Measurements from ENCODE around the gene FAIM. TPM values are rescaled to one million over a fixed set of nuclear protein-coding genes. Genes with fewer than 3 reads are reported as not detected.
"Not testable (repeated sequence)": the region's sequence is repeated elsewhere in the genome, so short reads cannot be mapped to it uniquely, and the experiment has no call there.

Gene FAIM
- total RNA-seq, 2 experiments from 2014 or later, result 2.0 TPM; not detected in 1

- Histone ChIP-seq H3K4me2 (ENCODE audit: low read length) (no peak overlapping the region), H3K4me1 (ENCODE audit: insufficient read depth, low read length, poor library complexity, severe bottlenecking) (no peaks in the 10 kb centered on the region), H3K79me2 (ENCODE audit: insufficient read depth, low read depth, low read length) (no peaks in the 10 kb centered on the region), H3K9me3 (ENCODE audit: low read length) (no peaks in the 10 kb centered on the region), H3K9me2 (ENCODE audit: insufficient read depth, low read length) (no peaks in the 10 kb centered on the region), H2AFZ (ENCODE audit: low read length) (no peak overlapping the region), H3K36me3 (ENCODE audit: insufficient read depth, low read length) (peaks cover 21% of the 10 kb centered on the region), H4K20me1 (ENCODE audit: insufficient read depth, low read length) (no peaks in the 10 kb centered on the region), H3K4me3 (ENCODE audit: low read depth, low read length, poor library complexity, severe bottlenecking) (no peak overlapping the region), H3K27ac (ENCODE audit: low read depth, low read length, poor library complexity, severe bottlenecking) (no peak overlapping the region)
- TF ChIP-seq EZH2phosphoT487 (IDR thresholded peaks at IDR 0.05; ENCODE audit: borderline replicate concordance, low read depth, low read length) (no peak), CTCF (conservative IDR thresholded peaks at IDR 0.05; ENCODE audit: low read length) (no peak)
- intact Hi-C loops (cut with micrococcal nuclease; ENCODE audit: unreplicated experiment), result no loop called here
- no TSS peak for BruUV-seq (replicated peaks)
- ChIA-PET CTCF (ENCODE audit: unreplicated experiment) (no interaction called here), POLR2A (no interaction called here)
- DNase-seq (ENCODE audit: low spot score), result no peak
These were observed 39.5 kb upstream of the FAIM start for GRCh38 chr3:138569090-138569489.

GRCh38 chr3:138569624-138570023 is 38.9 kb upstream of the FAIM start:
- H3K36me3 ChIP-seq (ENCODE audit: insufficient read depth, low read length), result peaks cover 22% of the 10 kb centered on the region
- H3K9me3 ChIP-seq (ENCODE audit: low read length); H2AFZ ChIP-seq (ENCODE audit: low read length); H3K9me2 ChIP-seq (ENCODE audit: insufficient read depth, low read length); H3K4me2 ChIP-seq (ENCODE audit: low read length); CTCF ChIA-PET (ENCODE audit: unreplicated experiment); intact Hi-C loops (cut with micrococcal nuclease; ENCODE audit: unreplicated experiment); H3K4me3 ChIP-seq (ENCODE audit: low read depth, low read length, poor library complexity, severe bottlenecking); DNase-seq (ENCODE audit: low spot score); H4K20me1 ChIP-seq (ENCODE audit: insufficient read depth, low read length); H3K27ac ChIP-seq (ENCODE audit: low read depth, low read length, poor library complexity, severe bottlenecking); H3K4me1 ChIP-seq (ENCODE audit: insufficient read depth, low read length, poor library complexity, severe bottlenecking); H3K79me2 ChIP-seq (ENCODE audit: insufficient read depth, low read depth, low read length); BruUV-seq (replicated peaks): not testable (repeated sequence)
- POLR2A ChIA-PET, result interaction anchor here (0.6 kb wide), 1 partner anchor 25 kb away, joined by 3 read pairs; no protein-coding TSS in a partner anchor

- H3K36me3 ChIP-seq (ENCODE audit: insufficient read depth, low read length), result peaks cover 19% of the 10 kb centered on the region
- H2AFZ ChIP-seq (ENCODE audit: low read length), result no peak overlapping the region
- TF ChIP-seq EZH2phosphoT487 (IDR thresholded peaks at IDR 0.05; ENCODE audit: borderline replicate concordance, low read depth, low read length), result no peak
- no peak for TF ChIP-seq CTCF (conservative IDR thresholded peaks at IDR 0.05; ENCODE audit: low read length)
- no TSS peak for BruUV-seq (replicated peaks)
- intact Hi-C loops (cut with micrococcal nuclease; ENCODE audit: unreplicated experiment), result no loop called here
- H3K27ac ChIP-seq (ENCODE audit: low read depth, low read length, poor library complexity, severe bottlenecking), result no peak overlapping the region
- H3K9me3 ChIP-seq (ENCODE audit: low read length), result no peaks in the 10 kb centered on the region
- H3K4me1 ChIP-seq (ENCODE audit: insufficient read depth, low read length, poor library complexity, severe bottlenecking), result peaks cover 8% of the 10 kb centered on the region
- CTCF ChIA-PET (ENCODE audit: unreplicated experiment), result no interaction called here
- H3K4me3 ChIP-seq (ENCODE audit: low read depth, low read length, poor library complexity, severe bottlenecking), result no peak overlapping the region
- DNase-seq (ENCODE audit: low spot score), result no peak
- no peak overlapping the region for H3K4me2 ChIP-seq (ENCODE audit: low read length)
- POLR2A ChIA-PET, result no interaction called here
- no peaks in the 10 kb centered on the region for H3K9me2 ChIP-seq (ENCODE audit: insufficient read depth, low read length)
- no peaks in the 10 kb centered on the region for H3K79me2 ChIP-seq (ENCODE audit: insufficient read depth, low read depth, low read length)
- H4K20me1 ChIP-seq (ENCODE audit: insufficient read depth, low read length), result no peaks in the 10 kb centered on the region
These were observed 35.4 kb upstream of the FAIM start for GRCh38 chr3:138573138-138573537.
